GM21529 (cell line): ENCODE results near the gene TTC28.

Experiments used
- ATAC-seq: cut with Tn5 transposase; IDR thresholded peaks from one replicate; pipeline ENCODE4 v1.9.1; 2021; ENCODE audit not compliant: unreplicated experiment

TTC28 gene

GRCh38 chr22:28411125-28411524 lies 268.5 kb downstream of the TTC28 start:
- ATAC-seq: no peak

GRCh38 chr22:28410050-28410816 lies 269.4 kb downstream of the TTC28 start:
- ATAC-seq: no peak

DNA sequence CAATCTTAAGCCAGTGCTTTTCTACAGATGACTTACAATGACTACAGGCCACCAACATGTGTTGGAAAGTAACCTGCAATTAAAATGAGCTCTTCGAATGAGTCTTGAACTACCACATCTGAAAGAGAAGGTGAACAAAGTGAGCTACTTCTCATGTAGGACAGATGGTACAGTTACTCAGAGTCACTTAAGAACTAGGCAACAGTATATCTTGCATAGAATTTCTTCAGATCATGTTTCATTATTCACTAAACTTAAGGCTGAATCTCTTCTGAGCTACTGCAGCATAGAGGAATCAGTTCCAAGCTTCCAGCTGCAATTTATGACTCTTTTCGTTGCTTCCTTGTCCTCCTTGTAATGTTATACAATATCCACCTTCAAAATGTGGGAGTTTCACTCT lies 270.9 kb downstream of the TTC28 start:
- ATAC-seq: no peak

- ATAC-seq: no peak
Measured at GRCh38 chr22:28407645-28408044, 272.0 kb downstream of the TTC28 start.

- ATAC-seq: no peak
Measured at GRCh38 chr22:28406246-28406645, 273.4 kb downstream of the TTC28 start.

DNA sequence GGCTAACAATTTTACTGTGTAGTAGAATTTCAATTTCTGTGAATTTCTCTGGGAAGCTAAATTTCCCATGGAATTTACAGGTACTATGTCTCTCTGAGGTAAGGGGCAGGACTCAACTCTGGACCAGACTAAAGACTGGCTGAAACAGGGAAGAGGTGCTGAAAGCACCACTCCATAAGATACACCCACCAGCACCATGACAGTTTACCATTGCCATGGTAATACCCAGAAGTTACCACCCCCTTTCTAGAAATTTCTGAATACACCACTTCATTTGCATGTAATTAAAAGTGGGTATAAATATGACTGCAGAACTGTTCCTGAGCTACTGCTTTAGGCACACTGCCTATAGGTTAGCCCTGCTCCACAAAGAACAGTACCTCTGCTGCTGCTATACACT lies 274.1 kb downstream of the TTC28 start:
- ATAC-seq: no peak

- no peak for ATAC-seq
Measured at GRCh38 chr22:28402539-28402938, 277.1 kb downstream of the TTC28 start.

- ATAC-seq: no peak
Measured at GRCh38 chr22:28402060-28402459, 277.6 kb downstream of the TTC28 start.

GRCh38 chr22:28398981-28399380 lies 280.7 kb downstream of the TTC28 start:
- no peak for ATAC-seq

GRCh38 chr22:28398355-28398754 lies 281.3 kb downstream of the TTC28 start:
- no peak for ATAC-seq

- no peak for ATAC-seq
Measured at GRCh38 chr22:28397306-28397705, 282.3 kb downstream of the TTC28 start.

- ATAC-seq: no peak
Measured at GRCh38 chr22:28395920-28396753, 283.5 kb downstream of the TTC28 start.

GRCh38 chr22:28395520-28395919 lies 284.1 kb downstream of the TTC28 start:
- ATAC-seq: no peak

GRCh38 chr22:28394513-28395110 lies 285.0 kb downstream of the TTC28 start:
- no peak for ATAC-seq

- ATAC-seq: no peak
Measured at GRCh38 chr22:28381429-28382167, 298.0 kb downstream of the TTC28 start.

- ATAC-seq: no peak
Measured at GRCh38 chr22:28379951-28380350, 299.7 kb downstream of the TTC28 start.

DNA sequence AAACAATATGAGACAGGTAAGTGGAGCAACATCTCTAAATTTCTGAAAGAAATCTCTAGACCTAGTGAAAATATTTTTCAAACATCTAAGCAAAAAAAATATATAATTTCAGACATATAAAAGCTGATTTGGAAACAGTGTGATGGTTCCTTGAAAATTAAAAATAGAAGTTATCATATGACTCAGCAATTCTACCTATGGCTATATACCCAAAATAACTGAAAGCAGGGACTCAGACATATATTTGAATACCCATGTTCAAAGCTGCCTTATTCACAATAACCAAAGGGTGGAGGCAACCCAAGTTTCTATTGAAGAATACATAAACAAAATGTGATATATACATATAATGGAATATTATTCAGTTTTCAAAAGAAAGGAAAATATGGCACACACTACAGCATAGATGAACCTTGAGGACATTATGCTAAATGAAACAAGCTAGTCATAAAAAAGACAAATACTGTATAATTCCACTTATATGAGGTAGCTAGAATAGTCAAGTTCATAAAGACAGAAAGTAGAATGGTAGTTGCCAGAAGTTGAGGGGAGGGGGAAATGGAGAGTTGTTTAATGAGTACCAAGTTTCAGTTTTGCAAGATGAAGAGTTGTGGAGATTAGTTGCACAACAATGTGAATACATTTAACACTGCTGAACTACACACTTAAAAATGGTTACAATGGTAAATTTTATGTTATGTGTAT lies 300.4 kb downstream of the TTC28 start:
- no peak for ATAC-seq

DNA sequence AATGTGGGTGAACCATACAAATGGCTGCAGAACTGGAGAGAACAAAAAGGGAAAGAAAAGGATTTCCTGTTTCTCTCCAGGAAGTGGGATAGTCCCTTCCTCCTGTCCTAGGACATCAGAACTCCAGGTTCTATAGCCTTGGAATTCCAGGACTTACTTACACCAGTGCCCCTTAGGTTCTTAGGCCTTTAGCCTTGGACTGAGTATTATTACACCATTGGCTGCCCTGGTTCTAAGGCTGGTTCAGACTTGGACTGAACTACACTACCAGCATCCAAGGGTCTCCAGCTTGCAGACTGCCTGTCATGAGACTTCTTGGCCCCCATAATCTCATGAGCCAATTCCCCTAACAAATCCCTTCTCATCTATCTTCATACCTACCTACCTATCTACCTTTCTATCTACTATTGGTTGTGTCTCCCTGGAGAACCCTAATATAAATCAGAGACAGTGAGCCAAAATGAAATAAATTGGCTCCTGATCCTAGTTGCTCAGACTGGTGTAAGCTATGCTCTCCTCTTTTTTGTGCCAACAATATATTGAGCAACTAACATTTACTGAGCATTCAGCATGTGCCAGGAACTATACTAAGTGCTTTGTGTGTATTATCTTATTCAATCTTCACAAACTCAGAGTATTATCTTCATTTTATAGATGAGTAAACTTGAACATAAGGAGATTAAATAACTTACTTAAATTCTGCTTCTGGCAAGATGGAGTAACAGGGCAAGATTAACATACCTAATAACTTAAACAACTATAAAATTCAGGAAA lies 303.7 kb downstream of the TTC28 start:
- no peak for ATAC-seq

DNA sequence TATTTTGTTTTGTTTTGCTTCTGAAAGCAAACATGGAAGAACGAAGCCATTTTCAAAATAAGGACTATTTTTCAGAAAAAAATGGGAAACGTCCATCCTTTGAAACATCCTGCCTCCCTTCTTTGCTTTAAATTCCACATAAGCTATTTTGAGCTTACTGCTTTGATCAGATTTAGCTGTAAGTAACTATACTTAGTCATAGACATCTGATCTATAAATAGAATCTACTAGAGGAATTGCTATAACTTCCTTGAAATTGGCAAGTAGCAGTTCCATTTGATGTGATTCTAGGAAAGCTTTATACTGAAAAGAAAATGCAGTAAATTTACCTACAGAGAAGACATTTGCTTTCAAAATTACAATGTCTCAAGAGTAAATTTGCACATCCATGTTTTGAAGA lies 305.8 kb downstream of the TTC28 start:
- ATAC-seq: no peak

DNA sequence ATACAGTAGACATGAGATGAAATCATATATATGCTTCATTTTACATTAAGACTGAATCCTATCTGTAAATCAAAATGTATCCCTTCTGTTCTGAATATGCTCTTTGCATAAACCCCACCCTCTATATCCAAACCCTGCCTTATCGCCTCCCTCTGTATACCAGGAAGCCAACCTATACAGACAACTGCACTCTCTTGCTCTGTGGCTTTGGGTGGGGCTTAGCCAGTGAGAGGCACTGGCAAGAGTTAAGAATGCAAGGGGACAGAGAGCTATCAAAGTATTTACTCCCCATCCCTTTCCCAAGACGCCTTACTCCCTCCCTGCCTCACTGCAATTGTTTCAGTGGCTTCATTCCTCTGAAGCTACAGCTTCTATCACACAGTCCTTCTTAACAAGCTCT lies 309.8 kb downstream of the TTC28 start:
- no peak for ATAC-seq
